ENCODE measurements around the gene LRAT.

LRAT gene

GRCh38 chr4:154731756-154732155 is 12.0 kb upstream of the LRAT start:
- no peak for TF ChIP-seq CTCF (IDR thresholded peaks at IDR 0.05)
- Histone ChIP-seq H3K4me3 (ENCODE audit: low read depth in 1 of 2, low read length in 1 of 2) (no peak overlapping the region), H3K36me3 (no peaks in the 10 kb centered on the region), H3K27ac (no peak overlapping the region), H3K27me3 (no peaks in the 10 kb centered on the region), H3K4me1 (ENCODE audit: control insufficient read depth in 1 of 2, insufficient read depth in 1 of 2, low read depth in 1 of 2, low read length in 1 of 2) (no peaks in the 10 kb centered on the region), H3K9me3 (no peaks in the 10 kb centered on the region)

GRCh38 chr4:154732669-154733068 is 11.1 kb upstream of the LRAT start:
- Histone ChIP-seq H3K4me1 (ENCODE audit: control insufficient read depth in 1 of 2, insufficient read depth in 1 of 2, low read depth in 1 of 2, low read length in 1 of 2) (no peaks in the 10 kb centered on the region), H3K4me3 (ENCODE audit: low read depth in 1 of 2, low read length in 1 of 2) (no peak overlapping the region), H3K36me3 (no peaks in the 10 kb centered on the region), H3K9me3 (no peaks in the 10 kb centered on the region), H3K27ac (no peak overlapping the region), H3K27me3 (peaks cover 1% of the 10 kb centered on the region)
- no peak for TF ChIP-seq CTCF (IDR thresholded peaks at IDR 0.05)

- H3K27ac ChIP-seq, result no peak overlapping the region
- H3K9me3 ChIP-seq, result no peaks in the 10 kb centered on the region
- H3K4me1 ChIP-seq (ENCODE audit: control insufficient read depth in 1 of 2, insufficient read depth in 1 of 2, low read depth in 1 of 2, low read length in 1 of 2), result no peaks in the 10 kb centered on the region
- no peak overlapping the region for H3K4me3 ChIP-seq (ENCODE audit: low read depth in 1 of 2, low read length in 1 of 2)
- no peaks in the 10 kb centered on the region for H3K36me3 ChIP-seq
- TF ChIP-seq CTCF (IDR thresholded peaks at IDR 0.05), result no peak
- peaks cover 39% of the 10 kb centered on the region for H3K27me3 ChIP-seq
Measured at GRCh38 chr4:154736770-154737169, 7.0 kb upstream of the LRAT start.

- Histone ChIP-seq H3K36me3 (no peaks in the 10 kb centered on the region), H3K4me3 (ENCODE audit: low read depth in 1 of 2, low read length in 1 of 2) (no peak overlapping the region), H3K4me1 (ENCODE audit: control insufficient read depth in 1 of 2, insufficient read depth in 1 of 2, low read depth in 1 of 2, low read length in 1 of 2) (no peaks in the 10 kb centered on the region), H3K27me3 (peaks cover 56% of the 10 kb centered on the region), H3K27ac (no peak overlapping the region), H3K9me3 (no peaks in the 10 kb centered on the region)
- TF ChIP-seq CTCF (IDR thresholded peaks at IDR 0.05), result no peak
Measured at GRCh38 chr4:154738426-154738825, 5.4 kb upstream of the LRAT start.

- Histone ChIP-seq H3K27me3 (peaks cover 63% of the 10 kb centered on the region), H3K4me1 (ENCODE audit: control insufficient read depth in 1 of 2, insufficient read depth in 1 of 2, low read depth in 1 of 2, low read length in 1 of 2) (peaks cover 0 to 3% of the 10 kb centered on the region in 2 experiments), H3K27ac (no peak overlapping the region), H3K36me3 (no peaks in the 10 kb centered on the region), H3K4me3 (ENCODE audit: low read depth in 1 of 2, low read length in 1 of 2) (no peak overlapping the region), H3K9me3 (no peaks in the 10 kb centered on the region)
- no peak for TF ChIP-seq CTCF (IDR thresholded peaks at IDR 0.05)
Measured at GRCh38 chr4:154739111-154739510, 4.7 kb upstream of the LRAT start.

- Histone ChIP-seq H3K27me3 (peaks cover 76% of the 10 kb centered on the region), H3K4me3 (ENCODE audit: low read depth in 1 of 2, low read length in 1 of 2) (no peak overlapping the region), H3K36me3 (no peaks in the 10 kb centered on the region), H3K4me1 (ENCODE audit: control insufficient read depth in 1 of 2, insufficient read depth in 1 of 2, low read depth in 1 of 2, low read length in 1 of 2) (peaks cover 0 to 5% of the 10 kb centered on the region in 2 experiments), H3K9me3 (no peaks in the 10 kb centered on the region), H3K27ac (no peak overlapping the region)
- TF ChIP-seq CTCF (IDR thresholded peaks at IDR 0.05), result no peak
Measured at GRCh38 chr4:154740462-154740861, 3.3 kb upstream of the LRAT start.

Measured in neutrophil (primary cell).